ENCODE measurements around the gene ZDHHC14. TPM values are rescaled to one million over a fixed set of nuclear protein-coding genes. Genes with fewer than 3 reads are reported as not detected.

Gene ZDHHC14
- polyA plus RNA-seq, 2 of the 4 experiments (the other 2 are of a cell fraction) = 2.2 to 2.8 TPM

- TF ChIP-seq CHD4 (IDR thresholded peaks at IDR 0.05; ENCODE audit: borderline replicate concordance) (no peak), JUN (IDR thresholded peaks at IDR 0.05) (no peak), RNF2 (IDR thresholded peaks at IDR 0.05; ENCODE audit: borderline replicate concordance, low read depth) (no peak)
Observed at GRCh38 chr6:157673596-157673995, 292.6 kb downstream of the ZDHHC14 start (continued).

DNA sequence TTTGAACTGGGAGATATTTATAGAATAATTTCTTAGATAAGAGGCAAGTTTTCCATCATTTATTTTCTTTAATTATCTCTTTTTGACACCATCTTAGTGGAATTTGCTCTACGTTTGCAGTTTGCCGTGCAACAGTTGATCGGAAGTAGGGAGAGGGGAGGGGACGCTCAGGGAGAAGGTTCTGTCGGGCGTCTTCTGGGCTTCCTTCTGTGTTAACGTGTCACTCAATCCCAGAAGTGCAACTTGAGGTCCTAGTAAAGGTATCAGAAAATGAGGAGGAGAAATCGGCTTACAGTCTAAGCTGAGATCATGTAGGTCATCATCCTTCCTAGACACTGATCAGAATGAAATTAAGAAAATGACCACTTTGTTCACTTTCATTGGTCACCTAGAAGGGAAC is 293.1 kb downstream of the ZDHHC14 start:
- CTCF ChIA-PET = no interaction called here
- ATAC-seq = no peak

More for the DNA sequence above, 293.1 kb downstream of the ZDHHC14 start:
- FAIRE-seq = no peak
- H3K4me1 ChIP-seq = peaks cover 10% of the 10 kb centered on the region
- no peak overlapping the region for H3K4me2 ChIP-seq
- WGBS (ENCODE audit: missing lambda C conversion rate) = 88% methylated on average over 8 of the region's 8 CpGs
- no peak overlapping the region for H3K4me3 ChIP-seq
- no peak overlapping the region for H3K27ac ChIP-seq
- TF ChIP-seq EHMT2 (IDR thresholded peaks at IDR 0.05; ENCODE audit: low read depth) = no peak
- TF ChIP-seq HDAC2 (IDR thresholded peaks at IDR 0.05) = no peak
- no peak for TF ChIP-seq MAZ (IDR thresholded peaks at IDR 0.05; ENCODE audit: borderline replicate concordance, low read depth, low read length)
- TF ChIP-seq, protein P1, sequence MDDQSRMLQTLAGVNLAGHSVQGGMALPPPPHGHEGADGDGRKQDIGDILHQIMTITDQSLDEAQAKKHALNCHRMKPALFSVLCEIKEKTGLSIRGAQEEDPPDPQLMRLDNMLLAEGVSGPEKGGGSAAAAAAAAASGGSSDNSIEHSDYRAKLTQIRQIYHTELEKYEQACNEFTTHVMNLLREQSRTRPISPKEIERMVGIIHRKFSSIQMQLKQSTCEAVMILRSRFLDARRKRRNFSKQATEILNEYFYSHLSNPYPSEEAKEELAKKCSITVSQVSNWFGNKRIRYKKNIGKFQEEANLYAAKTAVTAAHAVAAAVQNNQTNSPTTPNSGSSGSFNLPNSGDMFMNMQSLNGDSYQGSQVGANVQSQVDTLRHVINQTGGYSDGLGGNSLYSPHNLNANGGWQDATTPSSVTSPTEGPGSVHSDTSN (IDR thresholded peaks at IDR 0.05) = no peak
- no peak for TF ChIP-seq NPAS2 (CRISPR knock-in tag; IDR thresholded peaks at IDR 0.05; ENCODE audit: borderline replicate concordance)
- TF ChIP-seq, protein P2, sequence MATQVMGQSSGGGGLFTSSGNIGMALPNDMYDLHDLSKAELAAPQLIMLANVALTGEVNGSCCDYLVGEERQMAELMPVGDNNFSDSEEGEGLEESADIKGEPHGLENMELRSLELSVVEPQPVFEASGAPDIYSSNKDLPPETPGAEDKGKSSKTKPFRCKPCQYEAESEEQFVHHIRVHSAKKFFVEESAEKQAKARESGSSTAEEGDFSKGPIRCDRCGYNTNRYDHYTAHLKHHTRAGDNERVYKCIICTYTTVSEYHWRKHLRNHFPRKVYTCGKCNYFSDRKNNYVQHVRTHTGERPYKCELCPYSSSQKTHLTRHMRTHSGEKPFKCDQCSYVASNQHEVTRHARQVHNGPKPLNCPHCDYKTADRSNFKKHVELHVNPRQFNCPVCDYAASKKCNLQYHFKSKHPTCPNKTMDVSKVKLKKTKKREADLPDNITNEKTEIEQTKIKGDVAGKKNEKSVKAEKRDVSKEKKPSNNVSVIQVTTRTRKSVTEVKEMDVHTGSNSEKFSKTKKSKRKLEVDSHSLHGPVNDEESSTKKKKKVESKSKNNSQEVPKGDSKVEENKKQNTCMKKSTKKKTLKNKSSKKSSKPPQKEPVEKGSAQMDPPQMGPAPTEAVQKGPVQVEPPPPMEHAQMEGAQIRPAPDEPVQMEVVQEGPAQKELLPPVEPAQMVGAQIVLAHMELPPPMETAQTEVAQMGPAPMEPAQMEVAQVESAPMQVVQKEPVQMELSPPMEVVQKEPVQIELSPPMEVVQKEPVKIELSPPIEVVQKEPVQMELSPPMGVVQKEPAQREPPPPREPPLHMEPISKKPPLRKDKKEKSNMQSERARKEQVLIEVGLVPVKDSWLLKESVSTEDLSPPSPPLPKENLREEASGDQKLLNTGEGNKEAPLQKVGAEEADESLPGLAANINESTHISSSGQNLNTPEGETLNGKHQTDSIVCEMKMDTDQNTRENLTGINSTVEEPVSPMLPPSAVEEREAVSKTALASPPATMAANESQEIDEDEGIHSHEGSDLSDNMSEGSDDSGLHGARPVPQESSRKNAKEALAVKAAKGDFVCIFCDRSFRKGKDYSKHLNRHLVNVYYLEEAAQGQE (IDR thresholded peaks at IDR 0.05) = no peak
- no peak for TF ChIP-seq RARB (CRISPR knock-in tag; IDR thresholded peaks at IDR 0.05)
- TF ChIP-seq RNF2 (IDR thresholded peaks at IDR 0.05; ENCODE audit: borderline replicate concordance, low read depth) = no peak
- no peak for TF ChIP-seq CTCF (IDR thresholded peaks at IDR 0.05)
- TF ChIP-seq E2F6 (IDR thresholded peaks at IDR 0.05; ENCODE audit: borderline replicate concordance, low read depth) = no peak
- TF ChIP-seq RAD21 (conservative IDR thresholded peaks at IDR 0.05 in 1 of 2, IDR thresholded peaks at IDR 0.05 in 1 of 2) = no peak
- no peak for TF ChIP-seq FOSB (CRISPR knock-in tag; IDR thresholded peaks at IDR 0.05)
- no peak for DNase-seq (ENCODE audit: low read depth in 1 of 2, low spot score in 1 of 2)
- POLR2A ChIA-PET = no interaction called here
- no peaks in the 10 kb centered on the region for H3K9me3 ChIP-seq

Measured in A549 (cell line).